IPS DF 6.9 (cell line): Measurements from ENCODE around the gene LANCL2.

ENCODE experiments used
- DNase-seq: peaks from one replicate; pipeline ENCODE4 v3.0.0-alpha.2; 2013; ENCODE audit warnings: low read depth, low spot score
- H3K27ac ChIP-seq: one replicate; pipeline ENCODE4 v1.5.1; 2013; ENCODE audit warnings: low read length, control low read depth
- H3K27me3 ChIP-seq: 2 replicates; pipeline ENCODE4 v1.6.1; 2013; ENCODE audit warnings: mild to moderate bottlenecking, low read length; ENCODE audit not compliant: control insufficient read depth, insufficient read depth
- H3K36me3 ChIP-seq: 2 replicates; pipeline ENCODE4 v1.6.1; 2013; ENCODE audit warnings: low read length; ENCODE audit not compliant: control insufficient read depth, insufficient read depth
- H3K4me1 ChIP-seq: 2 replicates; pipeline ENCODE4 v1.6.1; 2013; ENCODE audit warnings: low read length; ENCODE audit not compliant: control insufficient read depth, insufficient read depth
- H3K4me3 ChIP-seq: 2 replicates; pipeline ENCODE4 v1.5.1; 2013; ENCODE audit warnings: mild to moderate bottlenecking, low read length
- H3K9me3 ChIP-seq: 2 replicates; pipeline ENCODE4 v1.6.1; 2013; ENCODE audit warnings: low read length, inconsistent platforms; ENCODE audit not compliant: control insufficient read depth, insufficient read depth
- WGBS: extraction: QIAGEN DNeasy Blood & Tissue Kit; methylation state at CpG from one replicate; pipeline ENCODE4 v1.1.7; 2013; ENCODE audit warnings: mixed read lengths, missing lambda C conversion rate; ENCODE audit not compliant: insufficient read length, insufficient coverage; 5-methylcytosine and 5-hydroxymethylcytosine counted together

The LANCL2 gene

GRCh38 chr7:55476852-55477780, 112.0 kb downstream of the LANCL2 start:
- no peak overlapping the region for H3K27ac ChIP-seq
- 100% methylated on average over 2 of the region's 19 CpGs for WGBS
- H3K36me3 ChIP-seq = peaks cover 6% of the 10 kb centered on the region; the same call in 1 of the 2 replicates

GRCh38 chr7:55477781-55478374, 112.7 kb downstream of the LANCL2 start:
- Histone ChIP-seq H3K27ac (no peak overlapping the region), H3K4me1 (no peaks in the 10 kb centered on the region), H3K36me3 (peaks cover 6% of the 10 kb centered on the region; the same call in 1 of the 2 replicates), H3K9me3 (no peaks in the 10 kb centered on the region), H3K4me3 (no peak overlapping the region), H3K27me3 (no peaks in the 10 kb centered on the region)
- DNase-seq = no peak
- no CpG with 5 or more reads among the region's 13 CpGs for WGBS

More at GRCh38 chr7:55476852-55477780, 112.0 kb downstream of the LANCL2 start:
- Histone ChIP-seq H3K4me1 (no peaks in the 10 kb centered on the region), H3K4me3 (no peak overlapping the region), H3K27me3 (no peaks in the 10 kb centered on the region), H3K9me3 (no peaks in the 10 kb centered on the region)
- no peak for DNase-seq

- no peak for DNase-seq
- H3K27me3 ChIP-seq = no peaks in the 10 kb centered on the region
- H3K4me1 ChIP-seq = no peaks in the 10 kb centered on the region
- no peaks in the 10 kb centered on the region for H3K9me3 ChIP-seq
- no peak overlapping the region for H3K4me3 ChIP-seq
- H3K27ac ChIP-seq = no peak overlapping the region
- H3K36me3 ChIP-seq = 0 out of 2 replicates have a peak, but pooled peaks cover 6% of the 10 kb centered on the region
- WGBS = no CpG with 5 or more reads among the region's 6 CpGs
Measured at GRCh38 chr7:55478700-55479099, 113.6 kb downstream of the LANCL2 start.

GRCh38 chr7:55481155-55481554, 116.0 kb downstream of the LANCL2 start:
- WGBS = no CpG with 5 or more reads among the region's 2 CpGs
- Histone ChIP-seq H3K9me3 (no peaks in the 10 kb centered on the region), H3K4me3 (no peak overlapping the region), H3K27ac (no peak overlapping the region), H3K36me3 (0 out of 2 replicates have a peak, but pooled peaks cover 6% of the 10 kb centered on the region), H3K27me3 (no peaks in the 10 kb centered on the region), H3K4me1 (no peaks in the 10 kb centered on the region; the same call in 1 of the 2 replicates)
- DNase-seq = no peak

- Histone ChIP-seq H3K9me3 (no peaks in the 10 kb centered on the region), H3K36me3 (no peaks in the 10 kb centered on the region), H3K4me3 (no peak overlapping the region), H3K27me3 (no peaks in the 10 kb centered on the region), H3K4me1 (no peaks in the 10 kb centered on the region; the same call in 1 of the 2 replicates), H3K27ac (no peak overlapping the region)
- no peak for DNase-seq
- WGBS = no CpG with 5 or more reads among the region's 6 CpGs
Measured at GRCh38 chr7:55483046-55483445, 117.9 kb downstream of the LANCL2 start.
